Peyer's patch (tissue), 4 donors: ENCODE results near the gene TLE5.

ENCODE experiments used
- CTCF ChIP-seq, 6 experiments: fragments of 450-650 bp in 4 of 6; fragments of 200-600 bp in 2 of 6; sonication (generic) in 1 of 6; IDR thresholded peaks; one replicate each; pipeline ENCODE4 v1.5.1; 2017 to 2019; ENCODE audit warnings: antibody characterized with exemption in 6 of 6, mild to moderate bottlenecking in 3 of 6, moderate library complexity in 1 of 6
- POLR2A ChIP-seq, 2 donors: fragments of 450-650 bp; IDR thresholded peaks; one replicate each; pipeline ENCODE4 v1.5.1; 2017; ENCODE audit warnings: antibody characterized with exemption in 2 of 2, mild to moderate bottlenecking in 2 of 2, moderate library complexity in 2 of 2

- TF ChIP-seq POLR2A (IDR thresholded peaks at IDR 0.05) = no peak
- TF ChIP-seq CTCF (IDR thresholded peaks at IDR 0.05) = no peak
Measured at GRCh38 chr19:3096902-3097326, 34.6 kb upstream of the TLE5 start.
